ENCODE measurements around the gene ZFTA.
A peak's percentile ranks its signal among the peaks of the same experiment; 100 is the strongest.

DNA sequence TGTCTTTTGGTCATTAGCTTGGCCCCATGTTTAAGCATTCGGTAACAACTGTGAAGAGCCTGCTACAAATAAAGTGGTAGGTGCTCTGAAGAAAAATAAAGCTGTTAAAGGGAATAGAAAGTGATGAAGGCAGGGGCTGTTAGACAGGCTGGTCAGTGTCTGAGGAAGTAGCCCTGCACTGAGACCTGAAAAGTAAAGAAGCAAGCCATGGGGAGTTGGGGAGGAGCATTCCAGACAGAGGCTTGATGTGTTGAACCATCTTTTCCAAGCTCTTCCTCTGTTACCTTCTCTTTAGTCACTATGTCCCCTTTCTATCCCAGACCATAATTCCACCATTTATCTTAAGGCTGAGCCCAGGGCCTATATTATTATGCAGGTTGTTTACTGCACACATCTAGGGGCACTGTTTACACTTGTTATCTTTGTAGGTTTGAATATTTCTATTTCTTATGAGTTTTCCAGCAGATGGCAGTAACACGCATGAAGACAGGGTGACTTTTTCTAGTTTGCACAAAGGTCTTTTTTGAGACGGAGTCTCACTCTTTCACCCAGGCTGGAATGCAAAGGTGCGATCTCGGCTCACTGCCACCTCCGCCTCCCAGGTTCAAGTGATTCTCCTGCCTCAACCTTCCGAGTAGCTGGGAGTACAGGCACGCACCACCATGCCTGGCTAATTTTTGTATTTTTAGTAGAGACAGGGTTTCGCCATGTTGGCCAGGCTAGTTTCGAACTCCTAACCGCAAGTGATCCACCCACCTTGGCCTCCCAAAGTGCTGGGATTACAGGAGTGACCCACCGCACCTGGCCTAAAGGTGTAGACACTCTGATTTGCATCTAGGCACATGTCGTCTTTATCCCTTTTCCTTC is 23.0 kb downstream of the ZFTA start:
- no peak for TF ChIP-seq EP300 (conservative IDR thresholded peaks at IDR 0.05; ENCODE audit: poor library complexity, severe bottlenecking)
- TF ChIP-seq, protein P1, sequence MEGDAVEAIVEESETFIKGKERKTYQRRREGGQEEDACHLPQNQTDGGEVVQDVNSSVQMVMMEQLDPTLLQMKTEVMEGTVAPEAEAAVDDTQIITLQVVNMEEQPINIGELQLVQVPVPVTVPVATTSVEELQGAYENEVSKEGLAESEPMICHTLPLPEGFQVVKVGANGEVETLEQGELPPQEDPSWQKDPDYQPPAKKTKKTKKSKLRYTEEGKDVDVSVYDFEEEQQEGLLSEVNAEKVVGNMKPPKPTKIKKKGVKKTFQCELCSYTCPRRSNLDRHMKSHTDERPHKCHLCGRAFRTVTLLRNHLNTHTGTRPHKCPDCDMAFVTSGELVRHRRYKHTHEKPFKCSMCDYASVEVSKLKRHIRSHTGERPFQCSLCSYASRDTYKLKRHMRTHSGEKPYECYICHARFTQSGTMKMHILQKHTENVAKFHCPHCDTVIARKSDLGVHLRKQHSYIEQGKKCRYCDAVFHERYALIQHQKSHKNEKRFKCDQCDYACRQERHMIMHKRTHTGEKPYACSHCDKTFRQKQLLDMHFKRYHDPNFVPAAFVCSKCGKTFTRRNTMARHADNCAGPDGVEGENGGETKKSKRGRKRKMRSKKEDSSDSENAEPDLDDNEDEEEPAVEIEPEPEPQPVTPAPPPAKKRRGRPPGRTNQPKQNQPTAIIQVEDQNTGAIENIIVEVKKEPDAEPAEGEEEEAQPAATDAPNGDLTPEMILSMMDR (IDR thresholded peaks at IDR 0.05; ENCODE audit: poor library complexity, severe bottlenecking), result peak; percentile 31
- no peak for TF ChIP-seq RAD21 (conservative IDR thresholded peaks at IDR 0.05)
- no peak for TF ChIP-seq REST (IDR thresholded peaks at IDR 0.05; ENCODE audit: borderline replicate concordance)
- no peak for TF ChIP-seq EZH2 (IDR thresholded peaks at IDR 0.05; ENCODE audit: borderline replicate concordance, insufficient read depth, low read length, poor library complexity, severe bottlenecking)
- no peak for TF ChIP-seq SMC3 (conservative IDR thresholded peaks at IDR 0.05; ENCODE audit: poor library complexity)
- TF ChIP-seq TAF1 (IDR thresholded peaks at IDR 0.05; ENCODE audit: low read depth), result no peak
- no peak for TF ChIP-seq POLR2AphosphoS5 (IDR thresholded peaks at IDR 0.05)
- TF ChIP-seq MXI1 (conservative IDR thresholded peaks at IDR 0.05; ENCODE audit: poor library complexity, severe bottlenecking), result no peak
